Activated CD8-positive, alpha-beta T cell treated with anti-CD3 and anti-CD28 coated beads for 36 hours (primary cell): ENCODE results near the gene LRFN2. TPM values are rescaled to one million over a fixed set of nuclear protein-coding genes. Genes with fewer than 3 reads are reported as not detected.

Experiments
- ATAC-seq: fragments of 200-7000 bp; cut with Tn5 transposase; one replicate; pipeline ENCODE4 v1.10.0; 2021; ENCODE audit warnings: mild to moderate bottlenecking, moderate library complexity
- CTCF ChIA-PET: fragments of 350-600 bp; sonication (Branson Sonifier 250); formaldehyde crosslinking; loops from one replicate; lab custom pipeline; 2021; ENCODE audit warnings: antibody characterized with exemption; lab: Charles Lee
- POLR2A ChIA-PET: fragments of 350-600 bp; sonication (Branson Sonifier 250); formaldehyde crosslinking; loops from one replicate; lab custom pipeline; 2021; ENCODE audit warnings: antibody characterized with exemption; lab: Charles Lee
- DNase-seq: peaks from one replicate; pipeline ENCODE4 v3.0.0-alpha.2; 2020
- H3K27ac Mint-ChIP-seq: one replicate; pipeline ENCODE4 v1.8.0; 2021; ENCODE audit warnings: mild to moderate bottlenecking, mixed read lengths
- H3K27me3 Mint-ChIP-seq: one replicate; pipeline ENCODE4 v1.8.0; 2021; ENCODE audit warnings: mixed read lengths
- H3K36me3 Mint-ChIP-seq: one replicate; pipeline ENCODE4 v1.8.0; 2021; ENCODE audit warnings: low read depth, mixed read lengths
- H3K4me1 Mint-ChIP-seq: one replicate; pipeline ENCODE4 v1.8.0; 2021; ENCODE audit warnings: low read depth, mixed read lengths
- H3K4me3 Mint-ChIP-seq: one replicate; pipeline ENCODE4 v1.8.0; 2021; ENCODE audit warnings: mild to moderate bottlenecking, moderate library complexity, mixed read lengths
- H3K9me3 Mint-ChIP-seq: one replicate; pipeline ENCODE4 v1.8.0; 2021; ENCODE audit warnings: mixed read lengths
- CTCF ChIP-seq: fragments of 200-600 bp; IDR thresholded peaks from one replicate; pipeline ENCODE4 v1.8.0; 2022; ENCODE audit warnings: antibody characterized with exemption, mild to moderate bottlenecking
- intact Hi-C: fragments of 100-400 bp; cut with micrococcal nuclease; formaldehyde crosslinking; loops from one replicate; pipeline ENCODE4 v1.10.0; 2022
- total RNA-seq, 2 experiments: library from RNA; stranded (reverse); gene quantifications; one replicate each; pipeline ENCODE4 v1.2.3, GENCODE V29; 2021

LRFN2 gene
- total RNA-seq, 2 experiments from 2014 or later: not detected

GRCh38 chr6:40559056-40559455 lies 28.1 kb downstream of the LRFN2 start:
- peaks cover 3% of the 10 kb centered on the region for H3K27me3 Mint-ChIP-seq
- ATAC-seq (no peak), DNase-seq (no peak)
- H3K27ac Mint-ChIP-seq: no peak overlapping the region
- H3K9me3 Mint-ChIP-seq: no peaks in the 10 kb centered on the region
- CTCF ChIA-PET: interaction anchor here (1.0 kb wide), 1 partner anchor 10 kb away, joined by 4 read pairs; no protein-coding TSS in a partner anchor
- intact Hi-C loops: no loop called here
- TF ChIP-seq CTCF: no peak
- POLR2A ChIA-PET: no interaction called here
- no peak overlapping the region for H3K4me3 Mint-ChIP-seq
- H3K36me3 Mint-ChIP-seq: no peaks in the 10 kb centered on the region
- no peaks in the 10 kb centered on the region for H3K4me1 Mint-ChIP-seq

- intact Hi-C loops: no loop called here
- POLR2A ChIA-PET: no interaction called here
- no peak overlapping the region for H3K4me3 Mint-ChIP-seq
- no peaks in the 10 kb centered on the region for H3K36me3 Mint-ChIP-seq
- no peaks in the 10 kb centered on the region for H3K4me1 Mint-ChIP-seq
- no peak for DNase-seq
- no peak for ATAC-seq
- H3K9me3 Mint-ChIP-seq: no peaks in the 10 kb centered on the region
- no peak overlapping the region for H3K27ac Mint-ChIP-seq
- CTCF ChIA-PET: no interaction called here
- TF ChIP-seq CTCF: no peak
- peaks cover 3% of the 10 kb centered on the region for H3K27me3 Mint-ChIP-seq
Measured at GRCh38 chr6:40558102-40558501, 29.1 kb downstream of the LRFN2 start.

GRCh38 chr6:40556881-40557280 lies 30.3 kb downstream of the LRFN2 start:
- ChIA-PET POLR2A (no interaction called here), CTCF (no interaction called here)
- no peak for DNase-seq
- H3K27ac Mint-ChIP-seq: no peak overlapping the region
- H3K27me3 Mint-ChIP-seq: peaks cover 3% of the 10 kb centered on the region
- H3K4me1 Mint-ChIP-seq: no peaks in the 10 kb centered on the region
- H3K36me3 Mint-ChIP-seq: no peaks in the 10 kb centered on the region
- no peak overlapping the region for H3K4me3 Mint-ChIP-seq
- ATAC-seq: no peak
- H3K9me3 Mint-ChIP-seq: no peaks in the 10 kb centered on the region
- no peak for TF ChIP-seq CTCF
- intact Hi-C loops: no loop called here

GRCh38 chr6:40556023-40556422 lies 31.1 kb downstream of the LRFN2 start:
- no peaks in the 10 kb centered on the region for H3K4me1 Mint-ChIP-seq
- DNase-seq: no peak
- ChIA-PET POLR2A (no interaction called here), CTCF (no interaction called here)
- intact Hi-C loops: no loop called here
- no peak for TF ChIP-seq CTCF
- no peaks in the 10 kb centered on the region for H3K36me3 Mint-ChIP-seq
- no peaks in the 10 kb centered on the region for H3K9me3 Mint-ChIP-seq
- H3K4me3 Mint-ChIP-seq: no peak overlapping the region
- ATAC-seq: no peak
- no peak overlapping the region for H3K27ac Mint-ChIP-seq
- H3K27me3 Mint-ChIP-seq: peaks cover 3% of the 10 kb centered on the region

GRCh38 chr6:40555092-40555491 lies 32.1 kb downstream of the LRFN2 start:
- no peak overlapping the region for H3K27ac Mint-ChIP-seq
- no peaks in the 10 kb centered on the region for H3K9me3 Mint-ChIP-seq
- no peak overlapping the region for H3K4me3 Mint-ChIP-seq
- H3K4me1 Mint-ChIP-seq: no peaks in the 10 kb centered on the region
- H3K27me3 Mint-ChIP-seq: peaks cover 3% of the 10 kb centered on the region
- intact Hi-C loops: no loop called here
- DNase-seq: no peak
- ChIA-PET POLR2A (no interaction called here), CTCF (no interaction called here)
- no peaks in the 10 kb centered on the region for H3K36me3 Mint-ChIP-seq
- TF ChIP-seq CTCF: no peak
- ATAC-seq: no peak
